ENCODE data around the gene EXOC3L4.
A peak's percentile ranks its signal among the peaks of the same experiment; 100 is the strongest.

Gene EXOC3L4

DNA sequence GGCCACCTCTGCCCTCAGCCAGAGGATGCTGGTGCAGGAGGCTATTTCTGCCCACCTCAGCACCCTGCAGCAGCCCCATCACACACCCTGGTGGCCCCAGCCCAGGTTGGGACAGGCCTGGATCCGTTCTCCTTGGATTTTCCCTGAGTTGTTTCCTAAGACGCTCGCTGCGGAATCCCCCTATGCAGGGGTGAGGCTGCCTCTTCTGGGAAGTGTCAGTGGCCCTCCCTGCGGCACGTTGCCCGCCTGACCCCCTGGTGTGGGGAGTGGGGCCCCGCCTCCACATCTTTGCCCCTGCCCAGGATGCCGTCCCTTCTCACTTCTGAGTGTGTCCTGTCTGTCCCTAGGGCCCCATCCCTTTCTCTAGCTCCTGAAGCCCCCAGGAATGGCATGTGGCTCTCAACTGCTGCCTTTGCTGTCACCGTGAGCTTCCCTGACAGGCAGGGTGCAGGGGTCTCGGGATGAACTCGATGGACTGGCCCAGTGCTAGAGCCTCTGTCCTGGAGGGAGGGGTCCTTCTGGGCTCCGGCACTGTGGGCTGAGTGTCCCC, 594 bp upstream of the EXOC3L4 start:
- DNase-seq = no peak

DNA sequence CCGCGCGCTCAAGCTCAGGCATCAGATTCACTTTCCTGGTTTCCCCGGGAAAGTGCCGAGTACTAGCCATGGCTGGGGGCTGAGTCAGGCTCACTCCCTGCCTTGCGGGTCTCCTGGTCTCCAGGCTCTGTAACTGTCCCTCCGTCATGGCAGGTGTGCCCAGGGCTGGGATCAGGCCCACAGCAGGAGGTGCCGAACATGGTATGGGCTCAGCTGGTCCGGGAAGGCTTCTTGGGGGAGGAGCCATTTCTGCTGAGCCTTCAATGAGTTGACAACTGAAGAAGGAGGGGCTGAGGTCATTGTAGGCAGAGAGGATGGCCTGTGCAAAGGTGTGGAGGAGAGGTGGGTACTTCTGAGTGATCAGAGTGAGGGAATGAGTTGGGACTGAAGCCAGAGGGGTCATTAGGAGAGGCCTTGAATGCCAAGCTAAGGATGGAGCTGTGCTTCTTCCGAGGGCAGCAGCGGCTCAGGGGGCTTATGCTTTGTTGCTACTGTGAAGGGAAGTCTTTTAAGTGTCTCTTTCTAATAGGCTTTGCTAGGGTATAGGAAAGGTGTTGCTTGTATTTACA, 769 bp downstream of the EXOC3L4 start:
- DNase-seq = no peak

DNA sequence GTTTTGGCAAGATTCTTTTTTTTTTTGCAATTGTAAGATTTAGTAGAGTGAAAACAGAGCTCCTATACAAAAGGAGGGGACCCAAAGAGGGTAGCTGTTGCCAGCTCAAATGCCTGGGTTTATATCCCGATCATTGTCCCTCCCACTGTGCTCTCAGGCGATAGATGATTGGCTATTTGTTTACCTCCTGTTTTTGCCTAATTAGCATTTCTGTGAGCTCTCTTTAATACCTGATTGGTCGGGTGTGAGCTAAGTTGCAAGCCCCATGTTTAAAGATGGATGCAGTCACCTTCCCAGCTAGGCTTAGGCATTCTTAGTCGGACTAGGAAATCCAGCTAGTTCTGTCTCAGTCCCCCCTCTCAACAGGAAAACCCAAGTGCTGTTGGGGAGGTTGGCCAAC, 1.9 kb downstream of the EXOC3L4 start:
- DNase-seq = no peak

DNA sequence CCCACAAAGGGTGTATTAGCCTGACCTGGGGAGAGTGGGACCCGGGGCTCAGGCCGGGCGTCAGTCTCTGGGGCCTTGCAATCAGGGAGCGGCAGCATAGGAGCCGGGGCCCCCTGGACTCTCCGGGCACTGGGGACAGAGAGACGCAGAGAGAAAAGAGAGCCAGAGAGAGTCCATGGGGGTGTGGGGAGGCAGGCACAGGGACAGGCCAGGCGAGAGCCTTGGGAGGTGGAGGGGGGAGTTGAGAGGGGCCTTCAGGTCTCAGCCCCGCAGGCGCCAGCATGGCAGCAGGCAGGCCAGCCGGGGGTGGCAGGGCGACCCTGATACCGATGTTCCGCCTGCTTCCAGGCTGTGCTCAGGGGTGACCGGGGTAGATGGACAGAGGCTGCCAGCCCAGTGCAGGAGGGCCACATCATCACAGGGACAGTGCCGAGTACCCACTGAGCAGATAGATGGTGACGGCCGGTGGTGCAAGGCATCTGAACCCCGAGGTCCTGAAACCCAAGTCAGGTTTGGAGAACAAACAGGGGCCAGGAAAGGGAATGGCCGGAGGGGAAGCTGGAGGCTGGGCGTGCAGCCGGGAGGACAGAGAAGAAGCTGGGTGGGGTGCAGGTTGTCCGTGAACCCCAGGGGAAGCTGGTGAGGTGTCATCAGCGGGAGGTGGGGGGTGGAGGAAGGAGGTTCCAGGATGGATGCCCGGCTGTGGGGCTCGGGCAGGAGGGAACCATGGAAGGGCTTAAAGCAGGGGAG, 2.9 kb downstream of the EXOC3L4 start:
- no peak for DNase-seq

DNA sequence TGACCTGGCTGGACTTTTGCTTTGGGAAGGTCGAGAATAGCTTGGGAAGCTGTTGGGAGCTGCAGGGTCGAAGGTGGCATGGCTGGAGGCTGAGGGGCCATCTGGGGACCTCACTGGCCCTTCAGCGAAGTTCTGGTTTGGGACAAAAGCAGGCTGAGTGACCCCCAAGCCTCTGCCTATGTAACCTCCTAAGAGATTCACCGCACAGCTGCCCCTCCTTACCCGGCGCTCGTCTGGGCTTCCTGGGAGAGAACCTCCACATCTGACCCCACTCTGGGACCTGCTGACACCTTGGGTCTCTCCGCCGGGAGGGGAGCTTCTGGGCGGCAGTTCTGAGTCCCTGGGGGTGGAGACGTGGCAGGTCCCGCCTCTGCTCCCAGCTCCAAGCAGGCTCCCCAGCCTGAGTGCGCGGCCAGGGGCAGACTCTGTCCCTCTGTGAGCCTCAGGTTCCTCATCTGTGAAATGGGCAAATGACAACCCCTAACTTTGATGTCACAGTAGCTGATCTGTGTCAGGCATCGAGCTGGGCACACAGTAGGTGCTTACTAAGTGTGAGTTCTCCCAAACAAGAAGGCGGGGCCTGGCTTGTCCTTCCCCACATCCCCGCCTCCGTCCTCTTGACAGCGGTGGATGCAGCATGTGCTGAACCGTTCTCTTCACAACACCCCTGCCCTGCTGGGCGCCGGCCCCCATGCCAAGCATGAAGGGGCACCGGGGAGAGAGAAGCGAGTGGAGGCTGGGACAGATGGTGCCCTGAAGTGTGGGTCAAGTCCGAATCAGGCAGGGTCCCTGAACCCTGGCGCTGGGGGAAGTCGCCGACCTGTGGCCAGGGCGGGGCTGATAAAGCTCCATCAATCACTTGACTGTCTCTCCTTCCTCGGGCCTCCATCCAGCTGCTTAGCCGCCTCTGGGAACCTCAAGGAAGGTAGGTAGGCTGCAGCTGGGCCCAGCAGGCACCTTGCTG, 3.8 kb downstream of the EXOC3L4 start:
- DNase-seq = no peak

DNA sequence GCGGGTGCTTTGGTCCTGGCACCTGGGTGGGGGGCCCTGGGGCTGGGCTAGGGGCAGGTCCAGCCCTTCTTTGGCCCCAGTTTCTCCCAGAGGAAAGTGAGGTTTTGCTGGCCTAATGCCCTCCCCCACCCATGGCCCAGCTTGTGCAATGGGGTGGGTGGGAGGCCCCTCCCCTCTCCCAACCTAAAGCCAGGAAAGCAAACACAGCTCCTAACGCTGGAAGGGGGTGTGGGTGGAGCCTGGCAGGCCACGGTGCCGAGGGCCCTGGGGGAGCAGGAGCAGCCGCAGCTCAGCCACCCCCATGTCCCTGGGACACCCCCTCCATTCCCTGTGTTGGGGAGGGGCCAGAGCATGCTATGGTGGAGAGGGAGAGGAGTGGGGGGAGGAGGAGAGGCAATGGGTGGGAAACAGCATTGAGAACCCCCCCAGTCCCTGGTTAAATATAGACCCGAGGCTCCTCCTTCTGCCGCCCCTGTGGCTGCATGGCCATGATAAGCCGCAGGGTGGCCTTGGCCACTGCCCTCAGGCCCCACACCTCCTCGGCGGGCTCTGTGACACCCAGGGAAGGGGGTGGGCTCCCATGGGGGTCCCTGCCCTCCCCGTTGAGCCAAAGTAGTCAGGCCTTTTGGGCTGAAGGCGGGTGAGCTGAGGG, 4.7 kb downstream of the EXOC3L4 start:
- DNase-seq = no peak

DNA sequence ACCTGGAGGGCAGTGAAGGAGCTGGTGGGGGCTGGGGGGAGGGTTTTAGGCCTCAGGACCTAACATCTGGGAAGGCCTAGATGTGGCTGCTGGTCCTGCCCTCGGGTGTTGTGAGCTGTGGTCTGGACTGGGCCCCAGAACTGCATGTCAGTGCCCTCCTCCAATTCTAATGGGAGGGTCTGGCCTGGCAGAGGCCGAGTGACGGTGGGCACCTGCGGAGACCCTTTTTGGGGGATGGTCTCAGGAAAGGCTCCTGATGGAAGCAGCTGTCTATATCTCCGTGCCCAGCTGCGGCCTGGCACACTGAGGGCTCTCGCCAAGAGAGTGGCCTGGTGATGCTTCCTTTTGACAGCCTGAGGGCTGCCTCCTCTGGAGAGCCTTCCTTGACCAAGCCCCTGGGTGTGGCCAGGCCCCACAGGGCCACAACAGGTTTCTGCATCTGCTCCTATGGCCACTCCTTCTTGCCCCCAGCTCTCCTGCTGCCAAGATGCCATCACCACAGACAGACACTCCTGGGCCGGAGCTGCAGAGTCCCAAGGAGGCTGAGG, 5.3 kb downstream of the EXOC3L4 start:
- no peak for DNase-seq

DNA sequence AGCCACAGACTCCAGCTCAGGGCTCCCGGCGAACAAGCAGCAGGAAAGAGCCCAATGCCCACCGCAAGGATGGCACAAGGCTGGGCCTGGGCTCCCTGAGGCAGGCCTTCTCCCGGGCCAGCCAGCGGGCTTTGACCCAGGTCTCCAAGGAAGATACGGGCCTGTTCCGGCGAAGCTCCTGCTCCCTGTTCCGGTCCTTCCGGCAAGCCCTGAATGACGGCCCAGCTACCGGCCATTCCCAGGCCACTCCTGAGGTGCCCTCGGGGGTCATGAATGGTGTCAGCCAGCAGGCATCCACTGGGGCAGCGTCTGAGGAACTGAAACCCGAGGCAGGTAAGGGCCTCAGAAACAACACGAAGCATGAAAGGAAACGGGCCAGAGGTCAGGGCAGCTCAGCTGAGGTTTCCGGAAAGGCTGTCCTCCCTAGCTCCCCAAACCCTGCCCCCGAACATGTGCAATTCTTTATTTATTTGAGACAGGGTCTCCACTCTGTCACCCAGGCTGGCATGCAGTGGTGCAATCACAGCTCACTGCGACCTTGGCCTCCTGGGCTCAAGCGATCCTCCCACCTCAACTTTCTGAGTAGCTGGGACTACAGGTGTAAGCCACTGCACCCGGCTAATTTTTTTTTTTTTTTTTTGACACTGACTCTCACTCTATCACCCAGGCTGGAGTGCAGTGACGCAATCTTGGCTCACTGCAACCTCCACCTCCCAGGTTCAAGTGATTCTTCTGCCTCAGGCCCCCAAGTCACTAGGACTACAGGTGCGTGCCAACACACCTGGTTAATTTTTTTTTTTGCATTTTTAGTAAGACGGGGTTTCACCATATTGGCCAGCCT, 6.0 kb downstream of the EXOC3L4 start:
- DNase-seq = no peak

DNA sequence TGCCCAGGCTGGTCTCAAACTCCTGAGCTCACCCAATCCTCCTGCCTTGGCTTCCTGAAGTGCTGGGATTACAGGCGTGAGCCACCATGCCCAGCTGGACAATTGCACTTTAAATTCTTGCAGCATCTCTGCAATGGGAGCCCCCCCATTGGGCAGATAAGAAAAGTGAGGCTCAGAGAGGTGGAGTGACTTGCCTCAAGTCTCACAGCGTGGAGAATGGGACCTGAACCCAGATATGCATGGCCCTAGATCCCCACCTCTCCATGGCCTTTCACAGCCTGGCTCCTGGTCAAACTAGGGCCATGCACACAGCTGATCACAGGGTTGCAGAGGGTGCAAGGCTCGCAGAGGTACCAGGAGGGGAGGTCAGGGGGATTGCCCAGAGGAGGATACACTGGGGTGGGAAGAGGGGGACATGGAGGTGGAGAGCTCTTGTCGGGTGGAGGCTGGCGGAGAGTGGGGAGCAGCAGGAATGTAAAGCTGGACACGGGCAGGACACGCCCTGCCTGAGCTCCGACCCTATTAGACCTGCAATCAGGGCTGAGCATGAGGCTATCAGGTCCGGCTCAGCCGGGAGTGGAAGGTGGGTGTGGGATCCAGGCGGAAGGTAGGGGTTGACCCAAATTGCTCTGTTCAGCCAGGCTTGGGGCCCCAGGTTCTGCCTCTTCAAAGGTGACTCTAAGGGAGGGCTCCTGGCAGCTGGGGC, 6.9 kb downstream of the EXOC3L4 start:
- no peak for DNase-seq

DNA sequence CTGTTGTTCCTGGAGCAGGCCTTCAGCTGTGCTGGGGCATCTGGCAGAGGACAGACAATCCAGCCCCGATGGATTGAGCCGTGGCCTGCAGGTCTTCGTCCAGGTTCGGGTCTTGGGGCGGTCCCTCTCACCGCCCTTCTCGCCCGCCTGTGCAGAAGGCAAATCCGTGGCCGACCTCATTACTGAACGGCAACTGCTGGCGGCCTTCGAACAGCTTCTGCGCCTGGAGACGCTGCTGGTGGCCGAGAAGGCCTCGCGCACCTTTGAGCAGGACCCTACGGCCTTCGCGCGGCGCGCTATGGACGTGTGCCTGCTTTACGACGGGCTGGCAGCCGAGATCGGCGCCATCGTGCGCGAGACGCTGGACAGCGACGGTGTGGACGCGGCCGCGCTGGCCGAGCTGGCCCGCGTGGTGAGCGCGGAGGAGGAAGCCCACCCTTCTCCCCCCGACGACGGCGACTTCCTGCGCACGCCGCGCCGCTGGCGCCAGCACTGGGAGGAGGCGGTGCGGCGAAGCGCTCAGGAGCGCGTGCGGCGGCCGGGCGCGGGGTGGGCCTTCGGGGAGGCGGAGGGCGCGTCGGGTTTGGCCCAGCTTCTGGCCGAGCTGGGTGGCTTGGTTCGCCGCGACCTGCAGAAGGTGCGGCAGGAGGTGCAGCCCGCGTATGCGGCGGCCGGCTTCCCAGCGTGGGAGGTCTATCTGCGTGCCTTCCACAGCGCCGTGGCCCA, 7.6 kb downstream of the EXOC3L4 start:
- DNase-seq = no peak

DNA sequence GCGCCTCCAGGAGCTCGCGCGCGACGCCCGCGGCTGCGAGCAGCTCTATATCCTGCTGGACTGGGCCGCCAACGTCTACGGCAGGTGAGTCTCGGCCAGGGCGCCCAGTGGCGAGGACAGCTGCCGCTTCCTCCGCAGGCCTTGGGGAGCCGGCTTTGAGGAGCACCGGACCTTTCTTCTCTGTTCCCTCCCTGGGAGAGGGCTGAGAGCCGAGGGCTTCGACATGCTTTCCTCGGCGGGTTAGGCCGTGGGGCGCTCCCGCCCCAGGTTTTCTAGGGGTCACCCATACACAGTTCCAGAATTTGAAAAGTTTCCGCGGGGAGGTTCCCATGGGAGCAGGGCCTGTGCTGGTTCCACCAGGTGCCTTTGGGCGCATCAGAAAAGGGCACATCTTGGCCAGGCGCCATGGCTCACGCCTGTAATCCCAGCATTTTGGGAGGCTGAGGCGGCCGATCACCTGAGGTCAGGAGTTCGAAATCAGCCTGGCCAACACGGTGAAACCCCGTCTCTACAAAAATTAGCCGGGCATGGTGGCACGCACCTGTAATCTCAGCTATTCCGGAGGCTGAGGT, 8.2 kb downstream of the EXOC3L4 start:
- no peak for DNase-seq

DNA sequence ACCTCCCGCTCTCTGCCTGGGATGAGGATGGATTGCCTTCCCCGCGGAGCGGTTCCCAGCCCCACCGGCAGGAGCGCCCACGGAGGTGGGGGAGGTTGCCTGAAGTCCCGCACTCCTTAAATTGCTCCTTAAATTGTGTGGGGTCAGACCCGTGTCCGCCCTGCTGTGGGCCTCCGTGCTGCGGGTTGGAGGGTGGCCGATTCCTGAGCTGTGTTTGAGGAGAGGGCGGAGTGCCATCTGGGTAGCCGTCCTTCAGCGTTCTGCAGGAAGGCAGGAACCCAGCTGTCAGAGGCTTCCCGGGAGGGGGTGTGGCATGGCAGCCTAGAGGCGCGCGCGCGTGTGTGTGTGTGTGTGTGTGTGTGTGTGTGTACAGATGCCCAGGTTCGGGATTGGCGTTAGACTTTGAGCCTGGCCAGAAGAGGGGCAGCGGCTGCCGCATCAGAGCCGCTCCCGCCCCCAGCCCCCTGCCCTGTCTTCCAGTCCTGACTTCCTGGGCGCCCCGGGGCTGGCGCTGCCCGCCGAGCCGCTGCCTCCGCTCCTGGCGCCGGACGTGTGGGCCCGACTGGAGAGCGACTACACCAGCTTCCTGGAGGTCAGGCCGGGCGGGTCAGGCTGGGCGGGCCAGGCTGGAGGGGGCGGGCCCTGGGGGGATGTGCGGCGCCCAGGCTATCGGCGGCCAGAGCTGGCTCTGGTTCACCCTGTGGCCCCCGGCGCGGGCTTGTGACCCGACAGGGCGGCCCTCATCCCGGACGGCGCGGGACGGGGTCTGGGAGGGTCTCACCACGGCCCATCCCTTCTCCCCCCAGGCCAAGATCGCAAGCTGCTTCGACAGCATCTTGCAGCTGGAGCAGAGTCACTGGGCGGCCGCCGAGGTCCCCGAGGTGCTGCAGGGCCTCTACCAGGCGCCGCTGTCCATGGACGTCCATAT, 9.2 kb downstream of the EXOC3L4 start:
- peak; percentile 59 to 60 for DNase-seq

DNA sequence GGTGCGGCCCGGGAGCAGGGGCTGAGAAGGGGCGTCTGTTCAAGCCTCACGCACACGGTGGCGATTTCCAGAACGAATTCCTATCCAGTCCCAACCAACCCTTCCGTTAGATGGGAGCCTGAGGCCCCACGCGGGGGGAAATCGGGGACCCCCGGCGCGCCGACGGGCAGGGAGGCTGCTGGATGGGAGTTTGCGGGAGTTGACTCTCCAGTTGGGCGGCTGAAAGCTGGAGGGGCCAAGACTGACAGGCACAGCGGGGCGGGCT, 9.8 kb downstream of the EXOC3L4 start:
- DNase-seq = no peak

DNA sequence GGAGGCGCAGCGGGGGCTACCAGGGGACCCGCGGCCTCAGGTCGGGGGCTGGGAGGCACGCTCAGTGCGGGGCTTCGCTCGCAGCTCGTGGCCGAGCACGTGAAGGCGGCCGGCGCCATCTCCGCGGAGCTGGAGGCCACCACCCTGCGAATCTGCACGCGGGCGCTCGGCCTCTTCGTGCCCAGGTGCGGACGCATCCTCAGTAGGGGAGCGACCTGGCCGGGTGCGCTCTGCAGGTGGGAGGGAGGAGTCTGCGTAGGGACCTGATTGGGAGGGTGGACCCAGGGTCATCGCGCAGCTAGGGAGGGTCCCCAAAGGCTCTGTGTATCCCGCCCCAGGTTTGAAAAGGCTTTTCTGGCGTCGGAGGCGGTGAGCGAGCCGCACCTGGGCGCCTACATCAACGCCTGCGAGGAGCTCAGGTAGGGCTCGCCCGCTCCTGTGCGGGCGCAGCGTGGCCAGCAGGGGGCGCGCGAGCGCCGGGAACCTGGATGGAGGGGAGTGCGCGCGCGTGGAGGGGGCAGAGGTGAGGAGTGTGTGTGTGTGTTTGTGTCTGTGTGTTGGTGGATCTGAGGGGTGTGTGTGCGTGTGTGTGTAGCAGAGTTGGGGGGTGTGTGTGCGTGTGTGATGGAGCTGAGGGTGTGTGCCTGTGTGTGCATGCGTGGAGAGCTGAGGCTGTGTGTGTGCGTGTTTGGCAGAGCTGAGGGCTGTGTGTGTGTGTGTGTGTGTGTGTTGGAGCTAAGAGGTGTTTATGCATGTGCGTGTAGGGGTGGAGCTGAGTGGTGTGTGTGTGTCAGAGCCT, 10.3 kb downstream of the EXOC3L4 start:
- peak; percentile 59 to 65 for DNase-seq

DNA sequence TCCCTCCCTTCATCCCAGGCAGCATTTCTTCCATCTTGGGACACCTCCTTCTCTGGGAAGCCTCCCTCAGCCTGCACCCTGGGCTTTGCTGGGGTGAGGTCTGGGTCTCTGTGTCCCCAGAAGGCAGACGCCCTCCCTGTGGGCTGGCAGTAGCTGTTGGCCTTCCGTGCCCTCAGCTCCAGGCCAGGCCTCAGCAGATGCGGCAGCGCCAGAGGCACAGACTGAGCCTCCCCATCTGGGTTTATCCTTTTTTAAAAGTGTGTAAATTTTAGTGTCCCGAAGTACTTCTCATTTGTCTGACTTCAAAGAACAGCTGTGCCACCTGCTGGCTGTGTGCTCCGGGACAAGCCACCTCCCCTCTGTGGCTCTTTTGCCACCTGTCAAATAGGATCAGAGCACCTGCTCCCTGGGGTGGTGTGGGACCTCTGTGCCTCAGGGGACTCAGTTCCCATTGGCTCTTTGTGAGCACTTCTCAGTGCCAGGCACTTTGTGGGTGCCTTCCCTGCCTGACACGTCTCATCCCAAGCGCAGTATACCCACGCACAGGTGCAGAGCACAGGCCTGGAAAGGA, 11.1 kb downstream of the EXOC3L4 start:
- DNase-seq = no peak

DNA sequence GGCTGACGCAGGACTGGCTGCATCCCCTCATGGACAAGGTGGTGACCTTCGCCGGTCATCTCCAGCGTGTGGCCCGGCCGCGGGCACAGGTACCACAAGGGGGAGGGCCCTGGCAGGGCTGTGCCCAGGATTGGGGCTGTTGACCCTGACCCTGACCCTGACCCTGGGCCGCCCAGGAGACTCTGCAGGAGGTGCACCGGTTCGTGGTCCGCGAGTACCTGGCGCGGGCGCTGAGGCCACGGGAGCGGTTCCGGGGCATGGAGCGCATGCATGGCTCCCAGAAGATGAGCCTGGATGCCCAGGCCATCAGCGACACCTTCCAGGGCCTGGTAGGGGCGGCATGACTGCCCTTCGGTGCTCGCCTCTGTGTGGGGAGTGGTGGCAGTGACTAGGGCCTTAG, 12.9 kb downstream of the EXOC3L4 start:
- no peak for DNase-seq

DNA sequence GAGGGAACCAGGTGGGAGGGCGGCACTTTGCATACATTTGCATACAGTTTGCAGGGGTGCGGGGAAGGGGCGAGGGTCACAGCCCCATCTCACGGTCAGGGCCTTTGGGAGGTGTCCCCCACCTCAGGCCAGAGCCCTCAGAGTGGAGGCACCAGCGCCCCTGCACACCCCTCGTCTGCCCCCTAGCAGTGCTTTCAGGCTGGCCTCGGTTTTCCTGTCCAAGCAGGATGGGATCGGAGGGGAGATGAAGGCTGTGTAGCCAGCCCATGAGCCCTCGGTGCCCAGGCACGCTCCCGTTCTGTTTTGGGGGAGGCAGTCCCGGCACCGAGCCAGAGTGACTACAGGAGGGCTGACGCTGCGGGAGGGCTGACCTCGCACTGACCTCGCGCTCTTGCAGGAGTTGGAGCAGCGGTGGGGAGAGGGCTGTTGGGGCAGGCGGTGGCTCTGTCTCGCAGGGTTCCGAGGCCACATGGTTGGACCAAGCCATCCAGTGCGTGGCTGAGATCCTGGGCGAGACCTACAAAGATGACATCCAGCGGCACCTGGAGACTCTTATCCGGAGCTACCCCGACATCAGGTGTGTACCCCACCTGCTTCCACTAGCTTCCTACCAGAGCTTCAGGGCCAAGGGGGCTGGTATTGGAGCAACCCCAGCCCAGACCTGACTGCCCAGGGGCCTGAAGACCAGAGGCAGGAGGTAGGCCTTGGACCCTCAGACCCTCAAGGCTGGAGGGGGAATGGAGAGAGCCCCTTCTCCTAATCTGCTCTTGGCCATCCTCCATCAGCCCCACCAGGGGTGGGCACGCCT, 13.6 kb downstream of the EXOC3L4 start:
- DNase-seq = no peak
